Dedifferentiated amniotic fluid mesenchymal stem cell (primary cell): Measurements from ENCODE around the gene HARBI1.

Experiments
- DNase-seq: peaks from one replicate; pipeline ENCODE4 v3.0.0-alpha.2; 2016; ENCODE audit errors: extremely low spot score

Gene HARBI1

GRCh38 chr11:46633291-46634217 lies 16.5 kb upstream of the HARBI1 start:
- no peak for DNase-seq

GRCh38 chr11:46632502-46632901 lies 15.5 kb upstream of the HARBI1 start:
- no peak for DNase-seq

- DNase-seq, result no peak
Observed at GRCh38 chr11:46631676-46632075, 14.6 kb upstream of the HARBI1 start.

GRCh38 chr11:46630237-46630636 lies 13.2 kb upstream of the HARBI1 start:
- DNase-seq, result no peak

- DNase-seq, result no peak
Observed at GRCh38 chr11:46628961-46629360, 11.9 kb upstream of the HARBI1 start.

GRCh38 chr11:46625406-46625805 lies 8.4 kb upstream of the HARBI1 start:
- DNase-seq, result no peak

- no peak for DNase-seq
Observed at GRCh38 chr11:46618837-46619236, 1.8 kb upstream of the HARBI1 start.

- DNase-seq, result no peak
Observed at GRCh38 chr11:46617972-46618314, 916 bp upstream of the HARBI1 start.

GRCh38 chr11:46616551-46617133 lies 385 bp downstream of the HARBI1 start:
- DNase-seq, result peak; percentile 22

- no peak for DNase-seq
Observed at GRCh38 chr11:46615756-46616155, 1.3 kb downstream of the HARBI1 start.

GRCh38 chr11:46612326-46612725 lies 4.7 kb downstream of the HARBI1 start:
- DNase-seq, result no peak

- DNase-seq, result no peak
Observed at GRCh38 chr11:46611526-46612304, 5.3 kb downstream of the HARBI1 start.

GRCh38 chr11:46609386-46609785 lies 7.6 kb downstream of the HARBI1 start:
- DNase-seq, result no peak

GRCh38 chr11:46607516-46607915 lies 9.5 kb downstream of the HARBI1 start:
- DNase-seq, result no peak

GRCh38 chr11:46604796-46605195 lies 12.2 kb downstream of the HARBI1 start:
- DNase-seq, result no peak

- DNase-seq, result no peak
Observed at GRCh38 chr11:46603704-46604308, 13.2 kb downstream of the HARBI1 start.

- DNase-seq, result no peak
Observed at GRCh38 chr11:46601129-46601528, 15.9 kb downstream of the HARBI1 start.

- DNase-seq, result no peak
Observed at GRCh38 chr11:46600194-46600960, 16.6 kb downstream of the HARBI1 start.

GRCh38 chr11:46599340-46600193 lies 17.5 kb downstream of the HARBI1 start:
- DNase-seq, result no peak

GRCh38 chr11:46597609-46598219 lies 19.3 kb downstream of the HARBI1 start:
- DNase-seq, result no peak
